Upper lobe of left lung (tissue), 6 donors: ENCODE measurements around the gene LRRC8E. TPM values are rescaled to one million over a fixed set of nuclear protein-coding genes. Genes with fewer than 3 reads are reported as not detected.

Experiments
- ATAC-seq, 2 donors: fragments of 200-7000 bp; cut with Tn5 transposase; one replicate each; pipeline ENCODE4 v1.9.1; 2022; ENCODE audit warnings: mild to moderate bottlenecking in 2 of 2, moderate library complexity in 2 of 2; ENCODE audit not compliant: low FRiP score in 2 of 2
- DNase-seq, 2 donors: peaks; one replicate each; pipeline ENCODE4 v3.0.0-alpha.2; 2019 to 2020
- H3K27ac ChIP-seq, 4 donors: fragments of 200-600 bp; sonication (generic); one replicate each; pipeline ENCODE4 v1.5.1; 2016 to 2019
- H3K27me3 ChIP-seq, 4 donors: fragments of 200-600 bp; sonication (generic); one replicate each; pipeline ENCODE4 v1.5.1; 2017 to 2019
- H3K36me3 ChIP-seq, 4 donors: fragments of 200-600 bp; sonication (generic); one replicate each; pipeline ENCODE4 v1.5.1; 2016 to 2019
- H3K4me1 ChIP-seq, 4 donors: fragments of 200-600 bp; sonication (generic); one replicate each; pipeline ENCODE4 v1.5.1; 2018 to 2019
- H3K4me3 ChIP-seq, 4 donors: fragments of 200-600 bp; sonication (generic); one replicate each; pipeline ENCODE4 v1.5.1; 2017 to 2019; ENCODE audit warnings: mild to moderate bottlenecking in 2 of 4, moderate library complexity in 1 of 4
- H3K9me3 ChIP-seq, 4 donors: fragments of 200-600 bp; sonication (generic); one replicate each; pipeline ENCODE4 v1.5.1; 2018 to 2019
- EP300 ChIP-seq, 4 donors: sonication (generic); formaldehyde crosslinking; IDR thresholded peaks; one replicate each; pipeline ENCODE4 v1.5.1; 2017; ENCODE audit warnings: antibody characterized with exemption in 4 of 4, control low read depth in 2 of 4
- POLR2A ChIP-seq, 4 donors: fragments of 450-650 bp; IDR thresholded peaks; one replicate each; pipeline ENCODE4 v1.5.1; 2016 to 2017; ENCODE audit warnings: antibody characterized with exemption in 4 of 4, mild to moderate bottlenecking in 2 of 4
- POLR2AphosphoS5 ChIP-seq, 2 donors: sonication (generic); formaldehyde crosslinking; IDR thresholded peaks; one replicate each; pipeline ENCODE4 v1.5.1; 2017; ENCODE audit warnings: antibody characterized with exemption in 2 of 2
- WGBS, 2 donors: methylation state at CpG; one replicate each; pipeline ENCODE4 v1.1.5; 2017 to 2018; 5-methylcytosine and 5-hydroxymethylcytosine counted together
- total RNA-seq, 6 donors: library from RNA; depleted of rRNA in 4 of 6; stranded (reverse); fragments of >200 nt in 4 of 6; gene quantifications; one replicate each; pipeline versions ENCODE4 v1.1.0 to v1.2.1, GENCODE V29; 2016 to 2021
- TF ChIP-seq, protein P1 (sequence below), 6 experiments: fragments of 450-650 bp in 4 of 6; fragments of 200-600 bp in 2 of 6; sonication (generic) in 2 of 6; IDR thresholded peaks; one replicate each; pipeline ENCODE4 v1.5.1; 2016 to 2019; ENCODE audit warnings: antibody characterized with exemption in 6 of 6
- donor health status: DM: no; HTN: no; CAD: no; lungs with moderate emphysema.
- donor health status: DM: no; HTN: yes; CAD: no; lungs with severe emphysema.

LRRC8E gene
- total RNA-seq, 6 donors from 2014 or later = 1.0 to 11.7 (median 6.9) TPM

- peak overlapping the region; percentile 2 to 54 (median 52) for H3K4me3 ChIP-seq
These were observed 14.8 kb upstream of the LRRC8E start for GRCh38 chr19:7873304-7874075.

DNA sequence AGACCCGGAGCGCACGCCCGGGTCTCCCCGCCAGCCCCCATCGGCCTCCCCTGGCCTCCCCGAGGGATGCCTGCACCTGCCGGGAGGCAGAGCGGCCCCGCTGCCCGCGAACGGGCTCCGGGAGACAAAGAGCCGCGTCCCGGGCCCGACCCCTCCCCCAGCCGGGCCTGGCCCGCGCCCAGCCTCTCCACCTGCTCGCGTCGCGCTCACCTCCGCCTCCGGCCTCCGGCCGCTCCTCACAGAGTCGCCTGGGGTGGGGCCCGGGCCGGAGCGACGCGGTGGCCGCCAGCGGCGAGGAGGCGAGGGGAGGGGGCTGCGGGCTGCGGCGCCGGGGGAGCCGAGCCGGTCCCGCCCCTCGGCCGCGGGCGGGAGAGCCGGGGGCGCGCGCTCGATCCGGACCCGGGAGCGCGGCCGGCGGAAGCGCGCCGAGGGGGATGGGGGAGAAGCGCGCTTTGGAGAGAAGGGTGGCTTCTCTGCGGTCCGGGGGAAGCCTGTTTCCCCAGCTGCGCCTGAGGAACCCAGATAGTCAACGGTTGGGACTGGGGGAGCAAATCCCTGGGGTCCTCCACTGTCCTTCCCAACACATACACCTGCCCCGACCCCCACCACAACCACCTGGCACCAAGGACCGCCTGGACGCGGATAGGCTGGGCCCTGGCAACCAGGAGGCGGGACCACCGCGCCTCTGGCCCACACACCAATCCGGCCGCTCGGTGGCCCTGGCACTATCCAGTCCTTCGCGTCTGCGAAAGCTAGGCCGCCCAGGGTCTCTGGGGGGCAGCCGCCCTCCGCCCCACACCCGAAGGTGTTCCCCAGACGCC is 14.0 kb upstream of the LRRC8E start, which contains the start of gene PRR36:
PRR36 (minus strand) TSS at position 315 of the 821 bp plus-strand sequence. CDS start 701 bp downstream, outside the sequence.
- Histone ChIP-seq H3K27ac (no peak within 1 kb of the TSS), H3K36me3 (no peaks in the 10 kb centered on the region), H3K9me3 (no peaks in the 10 kb centered on the region), H3K4me3 (peak within 1 kb of the TSS; percentile 2 to 54 (median 52)), H3K27me3 (peaks cover 0 to 30% (median 13%) of the 10 kb centered on the region in 4 donors), H3K4me1 (peaks cover 35 to 52% (median 38%) of the 10 kb centered on the region in 4 donors)
- TF ChIP-seq, protein P1, sequence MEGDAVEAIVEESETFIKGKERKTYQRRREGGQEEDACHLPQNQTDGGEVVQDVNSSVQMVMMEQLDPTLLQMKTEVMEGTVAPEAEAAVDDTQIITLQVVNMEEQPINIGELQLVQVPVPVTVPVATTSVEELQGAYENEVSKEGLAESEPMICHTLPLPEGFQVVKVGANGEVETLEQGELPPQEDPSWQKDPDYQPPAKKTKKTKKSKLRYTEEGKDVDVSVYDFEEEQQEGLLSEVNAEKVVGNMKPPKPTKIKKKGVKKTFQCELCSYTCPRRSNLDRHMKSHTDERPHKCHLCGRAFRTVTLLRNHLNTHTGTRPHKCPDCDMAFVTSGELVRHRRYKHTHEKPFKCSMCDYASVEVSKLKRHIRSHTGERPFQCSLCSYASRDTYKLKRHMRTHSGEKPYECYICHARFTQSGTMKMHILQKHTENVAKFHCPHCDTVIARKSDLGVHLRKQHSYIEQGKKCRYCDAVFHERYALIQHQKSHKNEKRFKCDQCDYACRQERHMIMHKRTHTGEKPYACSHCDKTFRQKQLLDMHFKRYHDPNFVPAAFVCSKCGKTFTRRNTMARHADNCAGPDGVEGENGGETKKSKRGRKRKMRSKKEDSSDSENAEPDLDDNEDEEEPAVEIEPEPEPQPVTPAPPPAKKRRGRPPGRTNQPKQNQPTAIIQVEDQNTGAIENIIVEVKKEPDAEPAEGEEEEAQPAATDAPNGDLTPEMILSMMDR (IDR thresholded peaks at IDR 0.05) = no peak
- peak in 1 of 4 donors; percentile 27 for TF ChIP-seq POLR2A (IDR thresholded peaks at IDR 0.05)
- no peak for TF ChIP-seq POLR2AphosphoS5 (IDR thresholded peaks at IDR 0.05)
- 4 to 5% methylated on average over 7 to 32 of the region's 88 CpGs for WGBS, 2 donors
- no peak for ATAC-seq
- peak; percentile 84 to 92 for DNase-seq

More at GRCh38 chr19:7873304-7874075, 14.8 kb upstream of the LRRC8E start:
- DNase-seq = peak in 1 of 2 donors; percentile 78
- H3K27ac ChIP-seq = no peak overlapping the region
- peaks cover 43 to 60% (median 45%) of the 10 kb centered on the region in 4 donors for H3K4me1 ChIP-seq
- H3K9me3 ChIP-seq = no peaks in the 10 kb centered on the region
- TF ChIP-seq, protein P1 (IDR thresholded peaks at IDR 0.05) = no peak
- no peak for TF ChIP-seq POLR2AphosphoS5 (IDR thresholded peaks at IDR 0.05)
- TF ChIP-seq EP300 (IDR thresholded peaks at IDR 0.05) = no peak
- no peak for TF ChIP-seq POLR2A (IDR thresholded peaks at IDR 0.05)
- H3K27me3 ChIP-seq = peaks cover 0 to 30% (median 13%) of the 10 kb centered on the region in 4 donors
- H3K36me3 ChIP-seq = no peaks in the 10 kb centered on the region
- WGBS, 2 donors = 32 to 37% methylated on average over 20 to 46 of the region's 53 CpGs
- ATAC-seq = no peak

DNA sequence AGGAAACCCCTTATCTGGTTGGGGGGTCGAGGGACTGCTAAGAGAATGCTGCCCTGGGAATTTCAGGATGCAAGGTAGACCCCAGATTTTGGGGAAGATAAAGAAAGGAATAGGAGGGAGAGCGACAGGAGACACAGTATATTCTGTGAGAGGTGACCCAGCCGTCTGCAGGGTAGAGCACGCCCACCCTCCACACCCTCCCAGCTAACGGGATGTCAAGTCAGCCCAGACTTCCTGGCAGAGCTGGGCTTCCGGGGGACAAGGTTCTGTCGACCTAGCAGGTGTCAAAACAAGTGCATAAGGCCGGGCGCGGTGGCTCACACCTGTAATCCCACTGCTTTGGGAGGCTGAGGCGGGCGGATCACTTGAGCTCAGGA is 13.4 kb upstream of the LRRC8E start:
- Histone ChIP-seq H3K9me3 (no peaks in the 10 kb centered on the region), H3K27ac (no peak overlapping the region), H3K4me3 (peak overlapping the region in 3 of 4 donors; percentile 52 to 54 (median 52)), H3K4me1 (peaks cover 29 to 46% (median 32%) of the 10 kb centered on the region in 4 donors), H3K27me3 (peaks cover 0 to 30% (median 13%) of the 10 kb centered on the region in 4 donors), H3K36me3 (no peaks in the 10 kb centered on the region)
- WGBS, 2 donors = 32 to 39% methylated on average over 7 to 12 of the region's 12 CpGs
- TF ChIP-seq, protein P1 (IDR thresholded peaks at IDR 0.05) = no peak
- TF ChIP-seq POLR2AphosphoS5 (IDR thresholded peaks at IDR 0.05) = no peak
- TF ChIP-seq POLR2A (IDR thresholded peaks at IDR 0.05) = no peak
- no peak for ATAC-seq
- DNase-seq = no peak

DNA sequence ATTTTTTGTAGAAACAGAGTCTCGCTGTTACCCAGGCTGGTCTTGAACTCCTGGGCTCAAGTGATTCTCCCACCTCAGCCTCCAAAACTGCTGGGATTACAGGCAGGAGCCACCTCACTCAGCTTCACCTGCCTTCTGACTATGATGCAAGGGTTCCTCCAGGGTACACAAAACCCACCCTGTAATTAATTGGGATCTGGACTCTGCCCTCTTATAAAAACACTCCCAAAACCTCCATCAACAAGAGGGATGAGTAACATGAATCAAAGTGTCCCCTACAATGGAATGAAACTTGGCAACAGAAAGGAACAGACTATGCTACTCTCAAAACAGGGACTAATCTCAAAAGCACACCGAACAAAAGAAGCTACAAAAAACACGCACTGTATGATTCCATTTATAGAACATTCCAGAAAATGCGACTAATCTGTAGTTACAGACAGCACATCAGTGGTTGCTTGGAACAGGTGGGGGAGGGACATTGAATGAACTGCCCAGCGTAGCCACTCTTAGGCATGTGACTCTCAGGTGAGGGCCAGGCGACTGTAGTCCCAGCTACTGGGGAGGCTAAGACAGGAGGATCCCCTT is 11.0 kb upstream of the LRRC8E start:
- H3K9me3 ChIP-seq = no peaks in the 10 kb centered on the region
- WGBS, 2 donors = 83 to 84% methylated on average over 6 of the region's 6 CpGs
- no peak for ATAC-seq
- TF ChIP-seq POLR2AphosphoS5 (IDR thresholded peaks at IDR 0.05) = no peak
- TF ChIP-seq EP300 (IDR thresholded peaks at IDR 0.05) = no peak
- TF ChIP-seq, protein P1 (IDR thresholded peaks at IDR 0.05) = no peak
- no peak for TF ChIP-seq POLR2A (IDR thresholded peaks at IDR 0.05)
- H3K4me1 ChIP-seq = peaks cover 9 to 22% (median 13%) of the 10 kb centered on the region in 4 donors
- no peak overlapping the region for H3K4me3 ChIP-seq
- H3K36me3 ChIP-seq = no peaks in the 10 kb centered on the region
- H3K27me3 ChIP-seq = peaks cover 0 to 27% (median 13%) of the 10 kb centered on the region in 4 donors
- H3K27ac ChIP-seq = no peak overlapping the region
- no peak for DNase-seq
